Endothelial cell of umbilical vein (primary cell): ENCODE data around the gene PTPRE. TPM values are rescaled to one million over a fixed set of nuclear protein-coding genes. Genes with fewer than 3 reads are reported as not detected.

Source experiments
- BruUV-seq: library from RNA; stranded (reverse); fragments of 400-500 nt; replicated peaks from 2 replicates; lab custom pipeline; 2021; lab: Mats Ljungman, UMichigan
- CTCF ChIA-PET: fragments of 300-600, 350-600 bp; sonication (Branson Sonifier 250); formaldehyde crosslinking; loops from one replicate; lab custom pipeline; 2021; ENCODE audit warnings: antibody characterized with exemption, inconsistent platforms; lab: Charles Lee
- POLR2A ChIA-PET: fragments of 300-600, 350-600 bp; sonication (Branson Sonifier 250); formaldehyde crosslinking; loops from one replicate; lab custom pipeline; 2021; ENCODE audit warnings: antibody characterized with exemption, inconsistent platforms; lab: Charles Lee
- DNase-seq: peaks from one replicate; pipeline ENCODE4 v3.0.0-alpha.2; 2011; ENCODE audit warnings: low read depth, low spot score
- FAIRE-seq: peaks from 2 replicates; lab custom pipeline; 2011; peaks lifted over from hg19 to GRCh38; lab: Jason Lieb, UNC
- H2AFZ ChIP-seq: 2 replicates; pipeline ENCODE4 v1.6.0; 2012; ENCODE audit warnings: low read depth, low read length, control low read depth, inconsistent platforms
- H3K27ac ChIP-seq: 2 replicates; pipeline ENCODE4 v1.5.1; 2011; ENCODE audit warnings: low read depth, mild to moderate bottlenecking, control low read depth, low read length, moderate library complexity; ENCODE audit not compliant: insufficient read depth
- H3K27me3 ChIP-seq, 2 experiments: 2 replicates each; pipeline versions ENCODE4 v1.6.0 to v1.6.1; 2011; ENCODE audit warnings: low read length in 2 of 2, mixed read lengths in 1 of 2; ENCODE audit not compliant: control insufficient read depth in 2 of 2, insufficient read depth in 2 of 2
- H3K36me3 ChIP-seq, 2 experiments: 2 replicates in 1 of 2; 3 replicates in 1 of 2; pipeline ENCODE4 v1.5.1; 2011; ENCODE audit warnings: low read length in 2 of 2, mild to moderate bottlenecking in 1 of 2, moderate library complexity in 1 of 2; ENCODE audit not compliant: control insufficient read depth in 2 of 2, insufficient read depth in 2 of 2; ENCODE audit errors: extremely low read depth in 1 of 2
- H3K4me1 ChIP-seq: 3 replicates; pipeline ENCODE4 v1.5.1; 2011; ENCODE audit warnings: mild to moderate bottlenecking, low read length; ENCODE audit not compliant: control insufficient read depth, insufficient read depth; ENCODE audit errors: extremely low read depth
- H3K4me2 ChIP-seq: 2 replicates; pipeline ENCODE4 v1.6.1; 2011; ENCODE audit warnings: low read length, control low read depth, mixed read lengths; ENCODE audit not compliant: insufficient read depth
- H3K4me3 ChIP-seq, 3 experiments: fragments of 200-600 bp in 1 of 3; sonication (generic), shearing (Covaris generic) in 1 of 3; replicated peaks in 1 of 3; 2 replicates each; pipeline ENCODE4 v1.5.1; 2011 to 2016; ENCODE audit warnings: control low read depth in 3 of 3, low read length in 3 of 3, mild to moderate bottlenecking in 2 of 3, inconsistent platforms in 1 of 3, low read depth in 1 of 3, moderate library complexity in 1 of 3; ENCODE audit not compliant: insufficient read depth in 1 of 3
- H3K79me2 ChIP-seq: 2 replicates; pipeline ENCODE4 v1.6.0; 2012; ENCODE audit warnings: low read length, inconsistent platforms; ENCODE audit not compliant: control insufficient read depth, insufficient read depth
- H3K9ac ChIP-seq: replicated peaks from 2 replicates; pipeline ENCODE3; 2011; ENCODE audit warnings: low read length, control low read depth; ENCODE audit not compliant: insufficient read depth; ENCODE audit errors: extremely low read depth
- H3K9me1 ChIP-seq: replicated peaks from 3 replicates; pipeline ENCODE4 v1.6.0; 2011; ENCODE audit warnings: mild to moderate bottlenecking, low read length; ENCODE audit not compliant: control insufficient read depth, insufficient read depth; ENCODE audit errors: extremely low read depth
- H3K9me3 ChIP-seq: replicated peaks from 2 replicates; pipeline ENCODE4 v1.5.1; 2012; ENCODE audit warnings: low read length, inconsistent platforms; ENCODE audit not compliant: control insufficient read depth, insufficient read depth
- H4K20me1 ChIP-seq: replicated peaks from 2 replicates; pipeline ENCODE3; 2011; ENCODE audit warnings: mild to moderate bottlenecking, low read length; ENCODE audit not compliant: control insufficient read depth, insufficient read depth; ENCODE audit errors: extremely low read depth
- CTCF ChIP-seq, 2 donors: IDR thresholded peaks; 1 replicate in 1 of 2; 2 replicates in 1 of 2; pipeline ENCODE4 v1.5.1; 2011; ENCODE audit warnings: low read length in 2 of 2, mild to moderate bottlenecking in 2 of 2, moderate library complexity in 2 of 2, control low read depth in 1 of 2, inconsistent platforms in 1 of 2, low read depth in 1 of 2; ENCODE audit not compliant: insufficient read depth in 1 of 2; ENCODE audit errors: extremely low read depth in 1 of 2
- EZH2 ChIP-seq: IDR thresholded peaks from 2 replicates; pipeline ENCODE4 v1.6.1; 2012; ENCODE audit warnings: borderline replicate concordance, low read depth, mild to moderate bottlenecking, moderate library complexity, low read length, inconsistent platforms; ENCODE audit not compliant: severe bottlenecking
- FOS ChIP-seq: IDR thresholded peaks from 2 replicates; pipeline ENCODE4 v1.6.1; 2011; ENCODE audit warnings: mild to moderate bottlenecking, low read length, moderate library complexity, borderline replicate concordance; ENCODE audit not compliant: insufficient read depth
- GATA2 ChIP-seq: IDR thresholded peaks from 2 replicates; pipeline ENCODE4 v1.7.0; 2011; ENCODE audit warnings: low read depth, mild to moderate bottlenecking, moderate library complexity, mixed read lengths, low read length; ENCODE audit not compliant: insufficient read length, insufficient read depth
- JUN ChIP-seq: IDR thresholded peaks from 2 replicates; pipeline ENCODE4 v1.6.1; 2011; ENCODE audit warnings: borderline replicate concordance, low read depth; ENCODE audit not compliant: insufficient read length, insufficient read depth
- MAX ChIP-seq: IDR thresholded peaks from 2 replicates; pipeline ENCODE4 v1.6.1; 2011; ENCODE audit not compliant: insufficient read depth, insufficient read length
- MYC ChIP-seq: IDR thresholded peaks from one replicate; pipeline ENCODE4 v1.6.1; 2011; ENCODE audit warnings: mild to moderate bottlenecking, low read depth, low read length
- POLR2A ChIP-seq: IDR thresholded peaks from 2 replicates; pipeline ENCODE4 v1.6.1; 2012; ENCODE audit warnings: low read depth, mild to moderate bottlenecking, control low read depth, low read length
- POLR2AphosphoS5 ChIP-seq: IDR thresholded peaks from 2 replicates; pipeline ENCODE4 v1.6.1; 2012; ENCODE audit warnings: low read depth, mild to moderate bottlenecking, control low read depth, low read length, moderate library complexity; ENCODE audit not compliant: insufficient read depth
- dilution Hi-C: fragments of 300-500 bp; cut with MboI; formaldehyde crosslinking; loops from one replicate; pipeline ENCODE4 v1.15.0; 2019; ENCODE audit warnings: low sequenced_read_pairs; ENCODE audit not compliant: extremely low pct_ligation_motif_present
- intact Hi-C: fragments of 100-400 bp; cut with micrococcal nuclease; formaldehyde crosslinking; loops from one replicate; pipeline ENCODE4 v1.10.0; 2022
- polyA plus RNA-seq, 4 experiments: library from polyadenylated mRNA; depleted of rRNA in 3 of 4; stranded (reverse) in 3 of 4; unstranded in 1 of 4; fragments of >200 nt; gene quantifications; 2 replicates each; pipeline versions ENCODE4 v1.2.1 to v1.2.3, GENCODE V29; 2011 to 2012; ENCODE audit warnings: missing spikeins in 1 of 4
- total RNA-seq: library from RNA; stranded (reverse); gene quantifications from 2 replicates; pipeline ENCODE4 v1.2.3, GENCODE V29; 2021

Gene PTPRE
- total and polyA plus RNA-seq, 2 donors (not counting 3 experiments of a cell fraction or from before 2014, with no cell fraction given), result 37.3 to 116 TPM

GRCh38 chr10:128123846-128124245 lies 216.9 kb downstream of the PTPRE start:
- FAIRE-seq (no peak), DNase-seq (no peak)
- Histone ChIP-seq H2AFZ (no peak overlapping the region), H3K27me3 (no peaks in the 10 kb centered on the region), H3K4me2 (peak overlapping the region; percentile 77), H3K9me3 (no peaks in the 10 kb centered on the region), H3K27ac (no peak overlapping the region), H3K4me1 (peaks cover 32% of the 10 kb centered on the region), H3K9me1 (no peaks in the 10 kb centered on the region), H3K9ac (no peak overlapping the region), H3K79me2 (peaks cover 70% of the 10 kb centered on the region), H4K20me1 (no peaks in the 10 kb centered on the region), H3K4me3 (peak overlapping the region in 2 of 3 experiments; percentile 76 to 89), H3K36me3 (peaks cover 0 to 18% of the 10 kb centered on the region in 2 experiments)
- dilution Hi-C loops (no loop called here), intact Hi-C loops (no loop called here)
- ChIA-PET CTCF (interaction anchor here (1.0 to 1.8 kb wide), 4 partner anchors 11 to 35 kb away, joined by 3 to 6 read pairs (median 3); no protein-coding TSS in a partner anchor), POLR2A (no interaction called here)
- TF ChIP-seq FOS (no peak), CTCF (IDR thresholded peaks at IDR 0.05; ENCODE audit: extremely low read depth in 1 of 2, insufficient read depth in 1 of 2, low read depth in 1 of 2, low read length in 2 of 2) (no peak), JUN (no peak), MYC (no peak), EZH2 (no peak), MAX (no peak), POLR2A (no peak), POLR2AphosphoS5 (no peak), GATA2 (no peak)
- BruUV-seq, result no TSS peak
